ENCODE results near the gene CACNG7.

The CACNG7 gene

DNA sequence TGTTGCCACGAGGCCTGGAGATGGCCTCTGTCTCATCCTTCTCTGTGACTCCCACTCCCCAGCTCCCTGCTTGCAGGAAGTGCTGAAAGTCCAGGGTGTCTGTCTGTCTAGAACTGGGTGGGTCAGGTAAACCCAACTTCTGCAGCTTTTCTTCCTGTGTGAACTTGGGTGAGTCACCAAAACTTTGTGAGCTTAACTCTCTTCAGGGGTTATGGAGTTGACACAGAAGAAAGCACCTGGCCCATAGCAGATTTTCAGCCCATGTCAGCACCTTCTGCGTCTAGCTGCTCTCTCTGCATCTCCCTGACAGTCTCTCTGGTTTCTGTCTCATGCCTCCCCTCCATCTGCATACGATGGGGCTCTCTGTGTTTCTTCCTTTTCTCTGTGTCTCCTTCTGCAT is 4.2 kb upstream of the CACNG7 start:
- TF ChIP-seq, protein P1, sequence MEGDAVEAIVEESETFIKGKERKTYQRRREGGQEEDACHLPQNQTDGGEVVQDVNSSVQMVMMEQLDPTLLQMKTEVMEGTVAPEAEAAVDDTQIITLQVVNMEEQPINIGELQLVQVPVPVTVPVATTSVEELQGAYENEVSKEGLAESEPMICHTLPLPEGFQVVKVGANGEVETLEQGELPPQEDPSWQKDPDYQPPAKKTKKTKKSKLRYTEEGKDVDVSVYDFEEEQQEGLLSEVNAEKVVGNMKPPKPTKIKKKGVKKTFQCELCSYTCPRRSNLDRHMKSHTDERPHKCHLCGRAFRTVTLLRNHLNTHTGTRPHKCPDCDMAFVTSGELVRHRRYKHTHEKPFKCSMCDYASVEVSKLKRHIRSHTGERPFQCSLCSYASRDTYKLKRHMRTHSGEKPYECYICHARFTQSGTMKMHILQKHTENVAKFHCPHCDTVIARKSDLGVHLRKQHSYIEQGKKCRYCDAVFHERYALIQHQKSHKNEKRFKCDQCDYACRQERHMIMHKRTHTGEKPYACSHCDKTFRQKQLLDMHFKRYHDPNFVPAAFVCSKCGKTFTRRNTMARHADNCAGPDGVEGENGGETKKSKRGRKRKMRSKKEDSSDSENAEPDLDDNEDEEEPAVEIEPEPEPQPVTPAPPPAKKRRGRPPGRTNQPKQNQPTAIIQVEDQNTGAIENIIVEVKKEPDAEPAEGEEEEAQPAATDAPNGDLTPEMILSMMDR (IDR thresholded peaks at IDR 0.05): no peak
- peaks cover 0 to 17% of the 10 kb centered on the region in 2 experiments for H3K4me1 ChIP-seq (ENCODE audit: control insufficient read depth in 1 of 2, insufficient read depth in 1 of 2, low read depth in 1 of 2, low read length in 1 of 2)
- H3K27ac ChIP-seq: no peak overlapping the region
- H3K36me3 ChIP-seq: no peaks in the 10 kb centered on the region
- H3K4me3 ChIP-seq (ENCODE audit: low read depth in 1 of 2, low read length in 1 of 2): no peak overlapping the region
- no peaks in the 10 kb centered on the region for H3K9me3 ChIP-seq
- peaks cover 92% of the 10 kb centered on the region for H3K27me3 ChIP-seq

DNA sequence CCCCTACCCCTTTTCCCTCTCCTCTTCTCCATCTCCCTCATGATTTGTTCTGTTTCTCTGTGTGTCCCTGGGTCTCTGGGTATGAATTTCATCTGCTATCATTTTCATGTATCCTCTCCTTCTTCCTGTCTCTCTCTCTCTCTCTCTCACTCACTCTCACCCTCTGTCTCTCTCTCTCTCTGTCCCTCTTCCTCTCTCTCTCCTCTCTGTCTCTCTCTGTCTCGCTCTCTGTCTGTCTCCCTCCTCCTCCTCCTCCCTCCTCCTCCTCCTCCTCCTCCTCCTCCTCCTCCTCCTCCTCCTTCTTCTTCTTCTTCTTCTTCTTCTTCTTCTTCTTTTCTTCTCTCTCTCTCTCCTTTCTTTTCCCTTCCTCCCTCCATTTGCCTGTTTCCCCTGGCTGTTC is 3.3 kb upstream of the CACNG7 start:
- Histone ChIP-seq H3K4me1 (ENCODE audit: control insufficient read depth in 1 of 2, insufficient read depth in 1 of 2, low read depth in 1 of 2, low read length in 1 of 2) (peaks cover 0 to 17% of the 10 kb centered on the region in 2 experiments), H3K4me3 (ENCODE audit: low read depth in 1 of 2, low read length in 1 of 2) (no peak overlapping the region), H3K27ac (no peak overlapping the region), H3K36me3 (no peaks in the 10 kb centered on the region), H3K9me3 (no peaks in the 10 kb centered on the region), H3K27me3 (peaks cover 92% of the 10 kb centered on the region)
- TF ChIP-seq, protein P1 (IDR thresholded peaks at IDR 0.05): no peak

DNA sequence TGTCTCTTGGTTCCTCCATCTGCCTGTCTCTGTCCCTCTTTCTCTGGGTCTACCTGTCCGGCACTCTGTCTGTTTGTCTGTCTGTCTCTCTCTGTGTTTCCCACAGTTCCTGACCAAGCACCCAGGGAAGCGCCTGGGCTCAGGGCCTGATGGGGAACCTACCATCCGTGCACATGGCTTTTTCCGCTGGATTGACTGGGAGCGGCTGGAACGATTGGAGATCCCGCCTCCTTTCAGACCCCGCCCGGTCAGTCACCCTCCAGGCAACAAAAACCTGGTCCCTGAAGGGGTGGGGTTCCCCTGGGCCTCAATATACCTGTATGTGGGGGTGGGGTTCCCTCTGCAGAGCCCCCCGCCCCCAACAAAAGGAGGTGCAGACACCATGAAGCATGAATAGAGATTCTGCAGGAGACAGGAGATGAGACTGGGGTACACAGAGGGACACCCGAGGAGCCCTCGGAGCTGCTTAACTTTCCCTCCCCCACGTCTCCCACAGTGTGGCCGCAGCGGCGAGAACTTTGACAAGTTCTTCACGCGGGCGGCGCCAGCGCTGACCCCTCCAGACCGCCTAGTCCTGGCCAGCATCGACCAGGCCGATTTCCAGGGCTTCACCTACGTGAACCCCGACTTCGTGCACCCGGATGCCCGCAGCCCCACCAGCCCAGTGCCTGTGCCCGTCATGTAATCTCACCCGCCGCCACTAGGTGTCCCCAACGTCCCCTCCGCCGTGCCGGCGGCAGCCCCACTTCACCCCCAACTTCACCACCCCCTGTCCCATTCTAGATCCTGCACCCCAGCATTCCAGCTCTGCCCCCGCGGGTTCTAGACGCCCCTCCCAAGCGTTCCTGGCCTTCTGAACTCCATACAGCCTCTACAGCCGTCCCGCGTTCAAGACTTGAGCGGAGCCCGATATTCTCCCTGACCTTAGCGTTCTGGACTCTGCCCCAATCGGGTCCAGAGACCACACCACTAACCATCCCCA is 2.6 kb upstream of the CACNG7 start:
- TF ChIP-seq, protein P1 (IDR thresholded peaks at IDR 0.05): peak; percentile 89
- H3K4me3 ChIP-seq (ENCODE audit: low read depth in 1 of 2, low read length in 1 of 2): no peak overlapping the region
- H3K27me3 ChIP-seq: peaks cover 96% of the 10 kb centered on the region
- H3K9me3 ChIP-seq: no peaks in the 10 kb centered on the region
- no peaks in the 10 kb centered on the region for H3K36me3 ChIP-seq
- H3K27ac ChIP-seq: no peak overlapping the region
- peaks cover 0 to 17% of the 10 kb centered on the region in 2 experiments for H3K4me1 ChIP-seq (ENCODE audit: control insufficient read depth in 1 of 2, insufficient read depth in 1 of 2, low read depth in 1 of 2, low read length in 1 of 2)

DNA sequence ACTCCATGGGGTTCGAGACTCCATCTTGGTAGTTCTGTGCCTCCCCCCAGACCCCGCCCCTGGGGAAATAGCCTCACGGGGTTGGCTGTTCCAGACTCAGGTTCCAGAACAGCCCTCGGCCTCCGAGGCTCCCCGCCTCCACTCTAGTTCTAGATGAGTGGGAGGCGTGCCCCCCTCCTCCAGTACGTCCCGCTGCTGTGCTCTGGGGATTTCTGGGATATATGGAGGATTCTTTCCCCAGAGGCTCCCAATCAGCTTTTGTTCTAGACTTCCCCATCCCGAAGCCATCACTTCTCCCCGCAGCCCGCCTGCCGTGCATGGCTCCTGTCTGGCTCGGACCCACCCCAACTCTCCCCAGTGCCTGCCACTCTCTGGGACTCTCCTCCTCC is 1.9 kb upstream of the CACNG7 start:
- no peaks in the 10 kb centered on the region for H3K9me3 ChIP-seq
- peaks cover 98% of the 10 kb centered on the region for H3K27me3 ChIP-seq
- H3K36me3 ChIP-seq: no peaks in the 10 kb centered on the region
- TF ChIP-seq, protein P1 (IDR thresholded peaks at IDR 0.05): no peak
- peaks cover 0 to 17% of the 10 kb centered on the region in 2 experiments for H3K4me1 ChIP-seq (ENCODE audit: control insufficient read depth in 1 of 2, insufficient read depth in 1 of 2, low read depth in 1 of 2, low read length in 1 of 2)
- no peak overlapping the region for H3K27ac ChIP-seq
- no peak overlapping the region for H3K4me3 ChIP-seq (ENCODE audit: low read depth in 1 of 2, low read length in 1 of 2)

DNA sequence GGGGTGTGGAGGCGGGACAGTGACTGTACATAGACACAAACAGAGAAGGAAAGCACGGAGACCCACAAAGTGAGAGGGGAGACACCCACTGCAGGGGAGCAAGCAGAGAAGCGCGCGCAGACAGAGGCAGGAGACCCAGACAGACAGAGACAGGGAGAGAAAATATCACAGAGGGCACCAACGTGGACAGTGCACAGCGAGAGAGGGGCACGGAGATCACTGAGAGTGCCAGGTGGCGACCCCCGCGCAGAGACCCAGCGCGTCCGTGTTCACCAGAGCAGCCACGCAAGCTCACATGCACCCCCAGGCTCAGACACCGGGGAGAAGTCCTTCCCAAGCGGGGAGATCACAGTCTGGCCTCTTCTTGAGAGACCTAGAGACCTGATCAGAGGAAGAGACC is 1.4 kb upstream of the CACNG7 start:
- Histone ChIP-seq H3K4me1 (ENCODE audit: control insufficient read depth in 1 of 2, insufficient read depth in 1 of 2, low read depth in 1 of 2, low read length in 1 of 2) (peaks cover 0 to 17% of the 10 kb centered on the region in 2 experiments), H3K9me3 (no peaks in the 10 kb centered on the region), H3K4me3 (ENCODE audit: low read depth in 1 of 2, low read length in 1 of 2) (no peak overlapping the region), H3K27ac (no peak overlapping the region), H3K36me3 (no peaks in the 10 kb centered on the region), H3K27me3 (peaks cover 99% of the 10 kb centered on the region)
- TF ChIP-seq, protein P1 (IDR thresholded peaks at IDR 0.05): no peak

All from neutrophil (primary cell).